Measurements from ENCODE around the gene ZNF827. TPM values are rescaled to one million over a fixed set of nuclear protein-coding genes. Genes with fewer than 3 reads are reported as not detected.

Gene ZNF827
- total RNA-seq, 1 experiment from 2014 or later, result 19.1 TPM

DNA sequence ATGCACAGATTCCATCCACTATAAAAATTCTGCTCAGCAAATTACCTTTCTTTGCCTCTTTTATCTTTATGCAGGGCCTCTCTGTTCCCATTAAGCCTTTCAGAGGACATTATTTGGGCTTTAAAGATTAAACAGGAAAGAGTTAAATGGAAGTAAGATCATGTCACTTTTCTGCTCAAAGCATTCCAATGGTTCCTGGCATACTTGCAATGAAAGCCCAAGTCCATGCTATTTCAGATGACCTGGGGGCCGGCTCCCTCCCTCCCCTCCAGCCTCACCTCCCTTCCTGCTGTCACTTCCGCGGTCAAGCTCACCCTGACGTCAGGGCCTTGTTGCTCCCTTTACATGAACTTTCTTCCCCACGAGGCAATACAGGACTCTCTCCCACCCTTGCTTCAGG is 133.1 kb downstream of the ZNF827 start:
- no peaks in the 10 kb centered on the region for H3K27me3 ChIP-seq (ENCODE audit: insufficient read depth, low read length)
- TF ChIP-seq, protein P1, sequence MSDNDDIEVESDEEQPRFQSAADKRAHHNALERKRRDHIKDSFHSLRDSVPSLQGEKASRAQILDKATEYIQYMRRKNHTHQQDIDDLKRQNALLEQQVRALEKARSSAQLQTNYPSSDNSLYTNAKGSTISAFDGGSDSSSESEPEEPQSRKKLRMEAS (IDR thresholded peaks at IDR 0.05), result no peak
- TF ChIP-seq, protein P2, sequence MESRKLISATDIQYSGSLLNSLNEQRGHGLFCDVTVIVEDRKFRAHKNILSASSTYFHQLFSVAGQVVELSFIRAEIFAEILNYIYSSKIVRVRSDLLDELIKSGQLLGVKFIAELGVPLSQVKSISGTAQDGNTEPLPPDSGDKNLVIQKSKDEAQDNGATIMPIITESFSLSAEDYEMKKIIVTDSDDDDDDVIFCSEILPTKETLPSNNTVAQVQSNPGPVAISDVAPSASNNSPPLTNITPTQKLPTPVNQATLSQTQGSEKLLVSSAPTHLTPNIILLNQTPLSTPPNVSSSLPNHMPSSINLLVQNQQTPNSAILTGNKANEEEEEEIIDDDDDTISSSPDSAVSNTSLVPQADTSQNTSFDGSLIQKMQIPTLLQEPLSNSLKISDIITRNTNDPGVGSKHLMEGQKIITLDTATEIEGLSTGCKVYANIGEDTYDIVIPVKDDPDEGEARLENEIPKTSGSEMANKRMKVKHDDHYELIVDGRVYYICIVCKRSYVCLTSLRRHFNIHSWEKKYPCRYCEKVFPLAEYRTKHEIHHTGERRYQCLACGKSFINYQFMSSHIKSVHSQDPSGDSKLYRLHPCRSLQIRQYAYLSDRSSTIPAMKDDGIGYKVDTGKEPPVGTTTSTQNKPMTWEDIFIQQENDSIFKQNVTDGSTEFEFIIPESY (IDR thresholded peaks at IDR 0.05; ENCODE audit: extremely low read depth, insufficient replicate concordance, low read length), result no peak
- no peak overlapping the region for H3K4me3 ChIP-seq (replicated peaks in 1 of 2; ENCODE audit: low read depth in 1 of 2, low read length in 2 of 2)
- POLR2A ChIA-PET, result no interaction called here
- no peaks in the 10 kb centered on the region for H4K20me1 ChIP-seq (ENCODE audit: insufficient read depth)
- DNase-seq (ENCODE audit: low read depth, low spot score), result no peak
- RAD21 ChIA-PET (ENCODE audit: low non-redundant PET in 1 of 2, low total read pairs in 2 of 2, uncharacterized antibody in 2 of 2, unreplicated experiment in 2 of 2), result no interaction called here
- H3K4me2 ChIP-seq (ENCODE audit: low read length), result peak overlapping the region; percentile 25
- no peak overlapping the region for H3K9ac ChIP-seq (ENCODE audit: low read length)
- CTCF ChIA-PET, result no interaction called here
- H3K36me3 ChIP-seq (ENCODE audit: control insufficient read depth in 1 of 2, insufficient read depth in 2 of 2, low read length in 2 of 2), result peaks cover 0 to 5% of the 10 kb centered on the region in 2 experiments; a peak in 1 of 4 replicates
- H3K27ac ChIP-seq (ENCODE audit: low read depth, low read length), result no peak overlapping the region
- H3K9me3 ChIP-seq (ENCODE audit: control insufficient read depth in 1 of 2, insufficient read depth in 1 of 2, low read depth in 1 of 2, low read length in 2 of 2), result no peaks in the 10 kb centered on the region
- no peak for ATAC-seq
- intact Hi-C loops (cut with micrococcal nuclease), result loop anchor here (5.0 kb wide), 1 partner anchor 188 kb away; the partner anchor contains the start of gene MMAA
- no peaks in the 10 kb centered on the region for H3K79me2 ChIP-seq (ENCODE audit: insufficient read depth, low read length)
- H2AFZ ChIP-seq (ENCODE audit: low read depth, low read length, poor library complexity, severe bottlenecking), result no peak overlapping the region
- H3K9me2 ChIP-seq (ENCODE audit: insufficient read depth), result no peaks in the 10 kb centered on the region
- H3K4me1 ChIP-seq (ENCODE audit: control insufficient read depth in 1 of 2, insufficient read depth in 2 of 2, low read length in 2 of 2), result peaks cover 33 to 64% of the 10 kb centered on the region in 2 experiments
- BruUV-seq (replicated peaks), result no TSS peak

DNA sequence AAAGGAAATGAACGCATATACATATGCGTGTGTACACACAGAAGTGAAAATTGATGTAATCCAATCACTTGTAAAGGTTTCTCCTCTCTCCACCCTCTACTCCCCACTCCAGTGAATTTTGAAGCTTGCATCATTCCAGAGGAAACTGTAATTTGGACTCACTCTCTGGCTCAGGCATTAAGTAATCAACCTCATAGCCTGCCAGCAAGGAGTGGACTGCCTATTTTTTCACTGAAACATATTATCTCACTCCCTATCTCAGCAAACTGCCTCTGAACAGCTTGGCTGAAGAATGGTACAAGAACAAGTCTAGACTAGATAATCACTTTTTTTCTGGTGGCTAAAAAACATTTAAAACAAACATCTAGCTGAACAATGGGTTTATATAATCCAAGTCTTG is 134.5 kb downstream of the ZNF827 start:
- H3K27ac ChIP-seq (ENCODE audit: low read depth, low read length), result no peak overlapping the region

More for the DNA sequence above, 134.5 kb downstream of the ZNF827 start:
- ATAC-seq (no peak), DNase-seq (ENCODE audit: low read depth, low spot score) (no peak)
- Histone ChIP-seq H3K27me3 (ENCODE audit: insufficient read depth, low read length) (no peaks in the 10 kb centered on the region), H3K36me3 (ENCODE audit: control insufficient read depth in 1 of 2, insufficient read depth in 2 of 2, low read length in 2 of 2) (no peaks in the 10 kb centered on the region), H3K9ac (ENCODE audit: low read length) (no peak overlapping the region), H3K4me1 (ENCODE audit: control insufficient read depth in 1 of 2, insufficient read depth in 2 of 2, low read length in 2 of 2) (peaks cover 29 to 52% of the 10 kb centered on the region in 2 experiments), H3K79me2 (ENCODE audit: insufficient read depth, low read length) (no peaks in the 10 kb centered on the region), H3K9me3 (ENCODE audit: control insufficient read depth in 1 of 2, insufficient read depth in 1 of 2, low read depth in 1 of 2, low read length in 2 of 2) (no peaks in the 10 kb centered on the region), H3K4me2 (ENCODE audit: low read length) (no peak overlapping the region), H4K20me1 (ENCODE audit: insufficient read depth) (no peaks in the 10 kb centered on the region), H2AFZ (ENCODE audit: low read depth, low read length, poor library complexity, severe bottlenecking) (no peak overlapping the region), H3K9me2 (ENCODE audit: insufficient read depth) (no peaks in the 10 kb centered on the region), H3K4me3 (replicated peaks in 1 of 2; ENCODE audit: low read depth in 1 of 2, low read length in 2 of 2) (no peak overlapping the region)
- POLR2A ChIA-PET, result no interaction called here
- TF ChIP-seq CEBPB (IDR thresholded peaks at IDR 0.05; ENCODE audit: low read depth) (peak; percentile 54; the same call in 1 of the 2 replicates), SRF (IDR thresholded peaks at IDR 0.05; ENCODE audit: low read depth) (no peak)
- CTCF ChIA-PET, result no interaction called here
- RAD21 ChIA-PET (ENCODE audit: low non-redundant PET in 1 of 2, low total read pairs in 2 of 2, uncharacterized antibody in 2 of 2, unreplicated experiment in 2 of 2), result no interaction called here
- BruUV-seq (replicated peaks), result no TSS peak
- intact Hi-C loops (cut with micrococcal nuclease), result no loop called here

Data from HCT116 (cell line).